HG03378 (cell line): ENCODE data around the gene SLC39A11.
"Not testable (repeated sequence)": the region's sequence is repeated elsewhere in the genome, so short reads cannot be mapped to it uniquely, and the experiment has no call there.

Source experiments
- ATAC-seq: cut with Tn5 transposase; IDR thresholded peaks from one replicate; pipeline ENCODE4 v1.9.1; 2021; ENCODE audit warnings: mild to moderate bottlenecking, moderate library complexity; ENCODE audit not compliant: unreplicated experiment

SLC39A11 gene

GRCh38 chr17:73013816-73014663 lies 78.4 kb downstream of the SLC39A11 start:
- no peak for ATAC-seq

GRCh38 chr17:73013301-73013700 lies 79.2 kb downstream of the SLC39A11 start:
- no peak for ATAC-seq

GRCh38 chr17:73011016-73011486 lies 81.4 kb downstream of the SLC39A11 start:
- no peak for ATAC-seq

GRCh38 chr17:73010414-73010813 lies 82.1 kb downstream of the SLC39A11 start:
- no peak for ATAC-seq

GRCh38 chr17:73007407-73007806 lies 85.1 kb downstream of the SLC39A11 start:
- no peak for ATAC-seq

- no peak for ATAC-seq
Measured at GRCh38 chr17:73005360-73005759, 87.1 kb downstream of the SLC39A11 start.

GRCh38 chr17:73003487-73003886 lies 89.0 kb downstream of the SLC39A11 start:
- ATAC-seq: no peak

- no peak for ATAC-seq
Measured at GRCh38 chr17:73000832-73001231, 91.7 kb downstream of the SLC39A11 start.

- not testable (repeated sequence) for ATAC-seq
Measured at GRCh38 chr17:72999474-72999873, 93.0 kb downstream of the SLC39A11 start.

- ATAC-seq: no peak
Measured at GRCh38 chr17:72998343-72998742, 94.1 kb downstream of the SLC39A11 start.

GRCh38 chr17:72997559-72997958 lies 94.9 kb downstream of the SLC39A11 start:
- no peak for ATAC-seq

- no peak for ATAC-seq
Measured at GRCh38 chr17:72996791-72997190, 95.7 kb downstream of the SLC39A11 start.

- ATAC-seq: no peak
Measured at GRCh38 chr17:72995008-72995656, 97.4 kb downstream of the SLC39A11 start.

GRCh38 chr17:72992783-72993467 lies 99.6 kb downstream of the SLC39A11 start:
- not testable (repeated sequence) for ATAC-seq

- ATAC-seq: no peak
Measured at GRCh38 chr17:72991651-72992050, 100.8 kb downstream of the SLC39A11 start.

- ATAC-seq: no peak
Measured at GRCh38 chr17:72989074-72989610, 103.3 kb downstream of the SLC39A11 start.

- no peak for ATAC-seq
Measured at GRCh38 chr17:72988451-72988850, 104.0 kb downstream of the SLC39A11 start.

- no peak for ATAC-seq
Measured at GRCh38 chr17:72987166-72987565, 105.3 kb downstream of the SLC39A11 start.

- ATAC-seq: peak; percentile 59
Measured at GRCh38 chr17:72985882-72986720, 106.4 kb downstream of the SLC39A11 start.

GRCh38 chr17:72984926-72985325 lies 107.6 kb downstream of the SLC39A11 start:
- no peak for ATAC-seq
